Measurements from ENCODE around the gene MAST2. TPM values are rescaled to one million over a fixed set of nuclear protein-coding genes. Genes with fewer than 3 reads are reported as not detected.

The MAST2 gene
- total RNA-seq, 2 donors from 2014 or later: 25.2 to 81.3 TPM

GRCh38 chr1:45999507-45999906 is 196.1 kb downstream of the MAST2 start:
- Histone ChIP-seq H3K4me3 (no peak overlapping the region), H3K27me3 (replicated peaks; ENCODE audit: insufficient read depth) (no peaks in the 10 kb centered on the region), H3K4me1 (replicated peaks) (no peaks in the 10 kb centered on the region), H3K36me3 (no peaks in the 10 kb centered on the region), H3K9me3 (no peaks in the 10 kb centered on the region), H3K27ac (no peak overlapping the region)
- WGBS: 93% methylated on average over 2 of the region's 2 CpGs
- TF ChIP-seq POLR2AphosphoS5 (IDR thresholded peaks at IDR 0.05): no peak
- TF ChIP-seq, protein P1, sequence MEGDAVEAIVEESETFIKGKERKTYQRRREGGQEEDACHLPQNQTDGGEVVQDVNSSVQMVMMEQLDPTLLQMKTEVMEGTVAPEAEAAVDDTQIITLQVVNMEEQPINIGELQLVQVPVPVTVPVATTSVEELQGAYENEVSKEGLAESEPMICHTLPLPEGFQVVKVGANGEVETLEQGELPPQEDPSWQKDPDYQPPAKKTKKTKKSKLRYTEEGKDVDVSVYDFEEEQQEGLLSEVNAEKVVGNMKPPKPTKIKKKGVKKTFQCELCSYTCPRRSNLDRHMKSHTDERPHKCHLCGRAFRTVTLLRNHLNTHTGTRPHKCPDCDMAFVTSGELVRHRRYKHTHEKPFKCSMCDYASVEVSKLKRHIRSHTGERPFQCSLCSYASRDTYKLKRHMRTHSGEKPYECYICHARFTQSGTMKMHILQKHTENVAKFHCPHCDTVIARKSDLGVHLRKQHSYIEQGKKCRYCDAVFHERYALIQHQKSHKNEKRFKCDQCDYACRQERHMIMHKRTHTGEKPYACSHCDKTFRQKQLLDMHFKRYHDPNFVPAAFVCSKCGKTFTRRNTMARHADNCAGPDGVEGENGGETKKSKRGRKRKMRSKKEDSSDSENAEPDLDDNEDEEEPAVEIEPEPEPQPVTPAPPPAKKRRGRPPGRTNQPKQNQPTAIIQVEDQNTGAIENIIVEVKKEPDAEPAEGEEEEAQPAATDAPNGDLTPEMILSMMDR (IDR thresholded peaks at IDR 0.05): no peak
- no peak for DNase-seq (ENCODE audit: low spot score)
- intact Hi-C loops (cut with DNase I): no loop called here

DNA sequence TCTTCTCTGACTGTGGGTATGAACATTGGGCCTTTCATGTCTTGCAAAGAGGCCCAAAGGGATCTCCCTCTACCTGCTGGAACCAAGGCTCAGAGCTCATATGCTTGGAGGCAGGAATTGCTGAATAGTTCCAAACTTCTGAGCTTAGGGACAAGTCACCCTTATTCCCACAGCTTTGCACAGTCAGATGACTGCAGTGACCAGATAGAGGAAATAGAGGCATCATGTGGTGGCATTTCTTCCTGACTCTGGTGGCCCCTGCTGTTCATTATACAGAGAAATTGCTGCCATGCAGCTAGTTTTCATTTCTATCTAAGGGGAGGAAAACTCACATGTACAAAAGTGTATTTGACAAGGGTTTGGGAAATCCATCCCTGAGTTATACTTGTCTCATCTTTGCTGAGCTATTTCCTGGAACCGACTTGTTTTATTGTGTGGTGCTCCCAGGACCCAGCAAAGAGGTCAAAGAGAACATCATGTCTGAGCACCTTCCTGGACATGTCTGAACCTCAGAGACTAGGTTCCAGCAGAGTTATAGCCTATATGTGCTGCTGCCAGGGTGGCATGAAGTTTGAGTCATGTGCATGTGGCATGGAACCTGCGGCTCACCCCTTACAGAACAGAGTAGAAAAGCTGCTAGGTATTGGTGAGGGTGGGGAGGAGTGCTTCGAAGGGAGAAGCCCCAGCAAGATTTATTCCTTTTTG is 197.8 kb downstream of the MAST2 start:
- intact Hi-C loops (cut with DNase I): no loop called here
- DNase-seq (ENCODE audit: low spot score): no peak
- TF ChIP-seq, protein P1 (IDR thresholded peaks at IDR 0.05): no peak
- no peak for TF ChIP-seq POLR2A (IDR thresholded peaks at IDR 0.05)
- no peak for TF ChIP-seq POLR2AphosphoS5 (IDR thresholded peaks at IDR 0.05)
- Histone ChIP-seq H3K27ac (no peak overlapping the region), H3K27me3 (replicated peaks; ENCODE audit: insufficient read depth) (no peaks in the 10 kb centered on the region), H3K9me3 (no peaks in the 10 kb centered on the region), H3K4me3 (no peak overlapping the region), H3K36me3 (no peaks in the 10 kb centered on the region), H3K4me1 (replicated peaks) (no peaks in the 10 kb centered on the region)
- WGBS: 66% methylated on average over 3 of the region's 3 CpGs

GRCh38 chr1:46002551-46003150 is 199.2 kb downstream of the MAST2 start:
- 100% methylated on average over 3 of the region's 3 CpGs for WGBS
- Histone ChIP-seq H3K4me3 (no peak overlapping the region), H3K36me3 (no peaks in the 10 kb centered on the region), H3K4me1 (replicated peaks) (peaks cover 6% of the 10 kb centered on the region), H3K27ac (no peak overlapping the region), H3K27me3 (replicated peaks; ENCODE audit: insufficient read depth) (no peaks in the 10 kb centered on the region), H3K9me3 (no peaks in the 10 kb centered on the region)
- DNase-seq (ENCODE audit: low spot score): no peak
- intact Hi-C loops (cut with DNase I): no loop called here
- TF ChIP-seq POLR2AphosphoS5 (IDR thresholded peaks at IDR 0.05) (no peak), POLR2A (IDR thresholded peaks at IDR 0.05) (no peak)
- TF ChIP-seq, protein P1 (IDR thresholded peaks at IDR 0.05): no peak

DNA sequence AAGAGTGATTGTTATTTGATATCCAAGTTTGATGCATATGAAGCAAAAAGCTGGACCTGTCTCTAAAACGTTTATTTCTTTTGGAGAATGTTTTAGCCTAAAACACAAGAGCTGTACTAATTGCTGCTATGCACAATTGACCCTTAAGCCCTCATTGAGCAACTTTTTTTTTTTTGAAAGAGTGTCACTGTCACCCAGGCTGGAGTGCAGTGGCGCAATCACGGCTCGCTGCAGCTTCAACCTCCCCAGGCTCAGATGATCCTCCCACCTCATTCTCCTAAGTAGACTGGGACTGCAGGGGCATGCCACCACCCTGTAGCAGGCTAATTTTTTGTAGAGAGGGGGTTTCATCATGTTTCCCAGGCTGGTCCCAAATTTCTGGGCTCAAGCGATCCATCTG is 199.9 kb downstream of the MAST2 start:
- intact Hi-C loops (cut with DNase I): no loop called here
- TF ChIP-seq POLR2AphosphoS5 (IDR thresholded peaks at IDR 0.05): no peak
- no peak for TF ChIP-seq POLR2A (IDR thresholded peaks at IDR 0.05)
- TF ChIP-seq, protein P1 (IDR thresholded peaks at IDR 0.05): no peak
- WGBS: 76% methylated on average over 5 of the region's 5 CpGs
- Histone ChIP-seq H3K9me3 (no peaks in the 10 kb centered on the region), H3K4me3 (no peak overlapping the region), H3K27ac (no peak overlapping the region), H3K36me3 (peaks cover 0 to 2% of the 10 kb centered on the region in 2 donors), H3K4me1 (replicated peaks) (peaks cover 6% of the 10 kb centered on the region), H3K27me3 (replicated peaks; ENCODE audit: insufficient read depth) (no peaks in the 10 kb centered on the region)
- DNase-seq (ENCODE audit: low spot score): no peak

GRCh38 chr1:46004492-46004891 is 201.1 kb downstream of the MAST2 start:
- Histone ChIP-seq H3K36me3 (peaks cover 0 to 6% of the 10 kb centered on the region in 2 donors), H3K4me3 (no peak overlapping the region), H3K27me3 (replicated peaks; ENCODE audit: insufficient read depth) (no peaks in the 10 kb centered on the region), H3K9me3 (no peaks in the 10 kb centered on the region), H3K4me1 (replicated peaks) (peaks cover 6% of the 10 kb centered on the region), H3K27ac (no peak overlapping the region)
- WGBS: 100% methylated on average over 1 of the region's 1 CpG
- intact Hi-C loops (cut with DNase I): no loop called here
- TF ChIP-seq POLR2A (IDR thresholded peaks at IDR 0.05) (no peak), POLR2AphosphoS5 (IDR thresholded peaks at IDR 0.05) (no peak)
- TF ChIP-seq, protein P1 (IDR thresholded peaks at IDR 0.05): no peak
- no peak for DNase-seq (ENCODE audit: low spot score)

All from prostate gland (tissue), 2 donors.